GM19328 (cell line): ENCODE results near the gene OPCML.

Source experiments
- ATAC-seq: cut with Tn5 transposase; IDR thresholded peaks from one replicate; pipeline ENCODE4 v1.9.1; 2021; ENCODE audit warnings: mild to moderate bottlenecking, moderate library complexity; ENCODE audit not compliant: unreplicated experiment

OPCML gene

DNA sequence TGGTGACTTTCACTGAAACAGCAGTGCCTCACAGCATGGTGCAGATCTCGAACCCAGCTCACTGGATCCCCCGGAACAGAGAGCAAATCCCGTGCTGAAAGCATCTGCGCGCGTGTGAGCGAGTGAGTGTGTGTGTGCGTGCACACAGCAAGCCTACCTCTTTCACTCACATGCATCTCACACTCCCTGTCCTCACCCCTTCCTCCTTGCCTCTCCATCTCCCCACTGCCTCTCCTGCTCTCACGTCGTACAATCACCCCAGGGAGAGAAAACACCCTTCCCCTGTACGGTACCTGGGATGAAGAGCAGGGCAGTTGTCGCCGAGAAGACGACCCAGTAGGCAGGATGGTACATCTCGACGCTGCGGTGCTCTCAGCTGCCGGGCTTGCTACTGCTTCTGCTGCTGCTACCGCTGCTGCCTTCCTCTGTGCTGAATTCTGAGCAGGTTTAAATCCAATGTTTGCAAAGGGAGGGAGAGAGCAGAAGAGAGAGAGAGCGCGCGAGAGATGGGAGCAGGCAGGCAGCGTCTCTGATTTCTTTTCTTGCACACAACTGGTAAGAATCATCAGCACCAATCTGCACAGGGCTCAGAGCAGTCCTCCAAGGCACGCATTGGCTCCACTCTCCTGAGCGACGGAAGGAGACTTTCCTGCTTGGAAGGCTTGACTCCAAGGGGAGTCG, at the start of gene OPCML:
Gene OPCML (minus strand): TSS at position 531 of the 681 bp plus-strand sequence.
- no peak for ATAC-seq

DNA sequence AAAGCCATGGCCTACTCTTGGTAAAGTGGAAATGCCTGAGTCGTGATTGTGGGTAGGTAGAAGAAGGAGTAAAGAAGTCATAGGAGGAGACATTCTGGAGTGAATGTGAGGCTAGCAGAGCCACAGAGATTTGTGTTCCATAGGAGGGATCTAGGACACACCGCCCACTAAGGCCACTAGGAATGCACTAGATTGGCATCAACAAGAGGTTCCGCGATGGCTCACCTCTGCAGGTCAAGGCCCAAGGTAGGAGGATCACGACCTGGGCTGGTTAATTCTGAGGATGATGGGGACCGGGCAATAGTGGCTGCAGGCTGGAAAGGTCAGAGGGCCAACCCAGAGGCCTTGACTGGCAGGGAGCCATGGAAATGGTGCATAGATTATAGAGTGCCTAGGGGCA, 48.8 kb upstream of the OPCML start:
- ATAC-seq, result no peak

DNA sequence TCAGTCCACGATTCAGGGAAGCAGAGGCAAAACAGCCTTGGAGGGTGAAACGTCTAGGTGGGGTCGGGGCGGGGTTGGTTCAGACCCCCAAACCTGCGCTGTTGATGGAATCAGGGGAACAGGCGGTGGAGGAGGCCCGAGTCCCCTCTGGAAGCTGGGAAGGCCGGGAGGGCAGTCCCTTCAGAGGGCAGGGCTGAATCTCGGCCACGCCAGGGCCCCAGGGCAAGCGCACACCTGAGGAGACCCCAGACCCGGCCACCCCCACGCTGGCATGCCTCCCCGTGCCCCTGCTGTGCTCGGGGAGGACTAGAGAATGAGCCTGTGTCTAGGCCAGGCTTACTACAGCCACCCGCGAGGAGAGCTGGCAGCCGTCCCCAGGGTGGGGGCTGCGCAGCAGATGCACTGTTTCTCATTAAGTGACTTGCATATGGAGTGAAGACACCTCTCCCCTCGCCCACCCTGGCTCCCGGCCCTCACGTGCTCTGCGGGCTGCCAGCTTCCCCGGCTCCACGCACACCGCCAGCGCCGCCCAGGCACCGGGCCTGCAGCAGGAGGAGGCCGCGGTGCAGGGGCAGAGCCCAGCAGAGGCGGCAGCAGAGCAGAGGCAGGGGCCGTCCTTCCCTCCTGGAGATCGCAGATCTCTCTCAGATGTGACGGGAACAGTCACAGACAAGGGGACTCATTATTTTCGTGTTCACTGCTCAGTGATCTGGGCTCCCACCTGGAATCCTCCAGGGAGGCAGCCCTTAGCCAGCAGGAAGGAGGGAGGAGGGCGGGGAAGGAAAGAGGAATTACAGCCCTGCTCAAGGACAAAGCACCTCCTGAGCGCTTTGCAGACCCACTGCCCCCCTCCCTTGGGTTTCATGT, 47.1 kb upstream of the OPCML start:
- ATAC-seq, result no peak

DNA sequence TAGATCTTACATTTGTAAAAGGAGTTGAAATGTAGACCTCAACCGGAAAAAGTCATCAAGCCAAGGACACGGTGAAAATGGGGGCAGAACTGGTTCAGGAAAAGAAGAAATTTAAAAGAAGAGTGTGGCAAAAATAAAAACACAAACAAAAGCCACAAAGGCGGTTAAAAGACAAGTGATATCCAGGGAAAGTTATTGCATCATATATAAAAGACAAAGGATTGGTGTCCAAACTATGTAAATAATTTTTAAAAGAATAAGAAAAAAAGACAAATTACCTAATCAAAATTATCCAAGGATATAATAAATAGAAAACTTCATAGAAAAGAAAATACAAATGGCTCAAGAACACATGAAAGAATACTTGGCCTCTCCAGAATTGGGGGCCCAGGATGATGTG, 45.1 kb upstream of the OPCML start:
- ATAC-seq, result no peak

DNA sequence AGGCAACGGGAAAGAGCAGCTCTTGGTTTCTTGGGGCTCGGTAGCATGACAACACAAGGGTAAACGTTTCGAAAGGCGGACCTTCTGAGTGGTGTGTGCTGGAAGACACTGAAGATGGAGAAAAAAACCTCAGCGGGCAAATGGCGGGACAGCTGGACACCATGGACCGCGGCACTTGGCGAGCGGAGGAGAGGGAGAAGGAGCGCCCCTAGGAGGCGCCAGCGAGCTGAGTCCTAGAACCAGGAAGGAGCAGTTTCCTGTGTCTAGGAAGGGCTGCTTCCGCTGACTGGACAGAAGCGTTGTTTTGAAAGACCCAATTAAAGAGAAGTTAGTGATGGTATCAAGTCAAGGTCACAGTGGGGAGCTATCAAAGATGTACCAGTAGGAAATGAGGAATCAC, 44.0 kb upstream of the OPCML start:
- ATAC-seq, result no peak

DNA sequence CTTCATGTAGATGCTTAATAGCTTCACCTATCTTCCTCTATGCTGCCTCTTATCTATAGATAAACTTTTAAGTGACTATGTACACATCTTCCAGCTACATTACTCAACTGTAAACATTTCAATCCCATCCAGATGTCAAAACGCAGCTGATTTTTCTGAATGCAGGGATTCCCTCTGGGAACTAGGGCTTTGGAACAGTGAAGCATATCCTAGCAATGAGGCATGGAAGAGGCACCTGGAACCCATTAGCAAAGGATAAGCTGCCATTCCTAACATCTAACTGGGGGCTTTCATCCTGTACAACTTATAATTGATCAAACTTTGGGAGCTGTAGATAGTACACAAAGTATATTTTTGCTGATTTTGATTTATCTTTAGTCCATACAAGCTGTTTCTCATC, 40.8 kb upstream of the OPCML start:
- ATAC-seq, result no peak

DNA sequence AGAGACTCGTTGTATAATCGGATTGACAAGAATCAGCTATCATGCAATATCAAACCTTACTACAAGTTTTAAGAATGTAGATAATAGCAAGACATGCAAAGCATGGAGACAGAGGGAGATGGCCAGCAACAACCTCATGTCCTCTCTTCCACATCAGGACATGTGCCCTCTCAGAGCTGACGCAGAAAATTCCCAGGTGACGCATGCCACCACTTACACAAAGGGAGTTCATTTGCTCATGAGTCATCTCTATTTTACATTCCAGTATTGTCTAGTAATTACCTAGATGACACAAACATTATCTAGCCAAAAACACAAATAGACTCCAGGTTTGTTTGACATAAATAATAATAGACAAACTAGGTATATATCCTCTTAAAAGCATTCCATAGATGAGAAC, 38.1 kb upstream of the OPCML start:
- no peak for ATAC-seq

DNA sequence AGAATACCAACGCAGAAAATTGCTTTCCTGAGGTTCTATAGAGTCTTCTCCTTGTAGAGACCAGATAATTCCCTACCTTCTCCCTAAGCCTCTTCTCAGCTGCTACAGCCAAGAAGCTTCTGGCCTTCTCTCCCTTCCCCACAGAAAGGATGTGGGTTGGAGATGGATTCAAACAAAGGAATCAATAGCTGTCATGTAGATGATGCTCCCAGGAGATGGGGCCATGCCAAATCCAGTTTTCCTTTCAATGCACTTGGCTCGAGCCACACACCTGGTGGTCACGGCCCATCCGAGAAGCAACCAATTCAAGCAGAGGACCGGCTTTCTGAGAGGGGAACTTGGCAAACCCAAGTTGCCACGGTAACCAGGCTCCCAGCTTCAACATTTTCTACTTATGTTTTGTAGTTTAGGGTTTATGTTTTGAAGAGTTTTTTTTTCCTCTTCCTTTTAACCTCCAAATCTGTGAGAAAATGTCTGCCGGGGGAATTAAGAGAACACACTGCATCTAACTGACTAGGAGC, 31.3 kb upstream of the OPCML start:
- no peak for ATAC-seq

DNA sequence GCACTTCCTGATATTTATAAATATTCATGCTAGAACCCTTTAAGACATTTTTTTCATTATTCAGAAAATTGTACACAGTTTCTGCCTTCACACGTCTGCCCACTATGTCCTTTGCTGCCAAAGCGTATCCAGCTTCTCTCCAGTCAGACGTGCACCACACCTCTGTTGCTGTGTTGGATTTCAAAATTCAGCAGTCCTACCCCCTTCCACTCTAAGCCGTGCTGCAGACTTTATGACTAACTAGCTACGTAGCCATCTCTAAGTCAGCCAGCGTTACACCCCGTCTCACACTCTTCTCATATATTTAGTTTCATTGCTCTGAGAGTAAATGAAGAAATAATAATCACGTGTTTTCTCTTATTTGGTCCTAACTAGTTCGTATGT, 28.2 kb upstream of the OPCML start:
- ATAC-seq, result no peak

DNA sequence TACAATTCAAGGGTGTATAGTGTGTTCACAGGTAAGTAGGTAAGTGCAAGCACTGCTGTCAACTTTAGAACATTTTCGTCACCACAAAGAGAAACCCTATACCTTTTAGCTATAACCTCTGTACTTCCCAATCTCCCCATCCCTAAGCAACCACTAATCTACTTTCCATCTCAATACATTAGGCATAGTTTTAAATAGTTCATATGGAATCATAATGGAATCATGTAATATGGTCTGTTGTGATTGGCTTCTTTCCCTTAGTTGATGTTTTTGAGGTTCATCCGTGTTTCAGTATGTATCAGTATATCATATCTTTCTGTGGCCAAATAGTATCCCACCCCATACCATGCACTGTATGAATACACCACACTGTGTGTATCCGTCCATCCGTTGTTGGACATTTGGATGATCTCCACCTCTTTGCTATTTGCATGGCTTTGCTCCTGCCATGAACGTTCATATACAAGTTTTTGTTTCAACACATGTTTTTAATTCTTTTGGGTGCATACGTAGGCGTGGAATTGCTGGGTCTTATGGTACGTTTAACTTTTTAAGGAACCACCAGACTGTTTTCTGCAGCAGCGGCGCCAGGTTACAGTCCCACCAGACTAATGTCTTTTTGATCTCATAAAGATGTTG, 27.7 kb upstream of the OPCML start:
- ATAC-seq, result no peak

DNA sequence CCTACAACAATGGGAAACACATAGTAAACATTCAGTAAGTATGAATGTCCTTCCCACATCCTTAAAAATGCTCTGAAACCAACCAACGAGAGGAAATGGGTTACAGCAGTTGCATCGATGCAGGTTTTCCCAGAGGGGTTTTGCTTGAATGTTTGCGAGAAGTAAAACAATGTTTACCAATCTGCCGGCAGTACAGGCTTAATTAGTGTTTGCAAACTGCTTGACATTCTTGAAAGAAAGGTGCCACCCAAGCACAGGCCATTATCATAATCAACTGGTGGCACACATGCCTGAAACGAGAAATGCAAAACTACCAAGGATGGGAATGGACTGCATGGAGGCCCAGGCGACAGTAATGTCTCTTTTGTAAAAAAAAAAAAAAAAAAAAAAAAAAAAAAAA, 27.1 kb upstream of the OPCML start:
- no peak for ATAC-seq

DNA sequence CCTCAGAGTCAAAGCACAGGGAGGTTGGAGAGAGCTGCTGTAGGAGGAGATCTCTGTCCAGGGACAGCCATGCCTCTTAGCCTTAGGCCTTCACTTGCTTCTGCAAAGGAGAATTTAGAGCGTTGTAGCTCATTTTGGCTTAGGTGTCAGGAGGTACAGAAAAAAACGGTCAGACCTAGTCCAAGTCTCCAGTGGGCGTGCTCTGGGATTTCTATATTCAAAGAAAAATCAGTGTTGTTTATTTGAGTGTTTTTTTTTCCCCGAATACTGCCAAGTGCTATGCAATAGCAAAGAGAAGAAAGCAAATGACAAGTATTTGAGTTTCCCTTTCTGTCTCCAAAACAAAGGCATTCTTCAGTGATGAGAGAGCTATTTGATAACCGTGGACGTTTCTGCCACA, 22.7 kb upstream of the OPCML start:
- no peak for ATAC-seq

DNA sequence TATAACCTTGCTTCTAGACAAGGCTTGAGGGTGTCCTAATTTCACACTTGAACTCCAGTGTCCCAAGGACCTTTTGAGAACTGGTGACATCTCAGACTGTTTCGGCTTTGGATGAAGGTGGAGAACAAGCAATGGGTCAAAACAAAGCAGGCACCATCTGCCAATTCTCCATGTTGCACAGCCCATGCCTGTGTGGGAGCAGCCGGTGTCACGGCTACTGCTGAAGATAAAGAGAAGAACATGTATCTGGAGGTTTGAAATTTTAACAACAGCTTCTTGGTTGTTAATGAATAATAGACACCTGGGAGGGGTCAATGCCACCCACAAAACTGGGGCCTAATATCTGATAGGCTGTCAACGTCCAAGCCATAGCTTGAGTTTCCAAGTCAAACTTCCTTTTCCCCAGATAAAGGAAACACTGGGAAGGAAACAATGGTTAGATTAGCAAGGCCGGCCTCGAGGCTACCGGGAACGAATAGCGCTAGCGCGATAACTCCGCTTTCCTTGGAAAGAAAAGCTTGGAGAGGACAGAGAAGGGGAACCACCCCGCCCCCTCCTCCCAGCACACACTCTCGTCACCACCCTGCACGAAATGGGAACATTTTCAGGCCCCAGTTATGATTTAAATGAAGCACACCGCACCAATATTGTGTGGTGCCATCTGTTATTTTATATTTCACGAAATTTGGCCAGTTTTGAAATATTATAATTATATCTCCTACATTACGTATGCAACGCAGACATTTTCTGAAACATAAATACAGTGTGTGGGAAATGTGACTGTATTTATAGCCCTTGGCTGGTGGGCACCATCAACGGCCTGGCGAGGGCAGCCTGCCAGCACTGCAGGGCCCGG, 21.8 kb upstream of the OPCML start:
- ATAC-seq, result no peak

DNA sequence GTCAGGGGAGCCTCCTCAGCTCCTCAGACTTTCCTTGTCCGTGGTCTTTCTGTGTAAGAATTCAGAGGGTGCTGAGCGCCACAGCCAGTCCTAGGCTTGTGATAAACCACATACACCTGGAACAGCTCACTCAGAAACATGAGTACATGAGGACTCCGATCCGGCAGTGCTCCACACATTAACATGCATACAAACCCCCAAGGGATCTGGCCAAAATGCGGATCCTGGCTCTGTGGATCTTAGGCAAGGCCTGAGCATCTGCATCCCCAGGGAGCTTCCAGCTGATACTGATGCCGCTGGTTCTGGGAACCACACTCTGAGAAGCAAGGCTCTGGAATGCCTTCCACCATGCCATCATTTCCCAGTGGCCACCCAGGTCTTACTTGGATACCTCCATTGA, 20.6 kb upstream of the OPCML start:
- ATAC-seq, result no peak

DNA sequence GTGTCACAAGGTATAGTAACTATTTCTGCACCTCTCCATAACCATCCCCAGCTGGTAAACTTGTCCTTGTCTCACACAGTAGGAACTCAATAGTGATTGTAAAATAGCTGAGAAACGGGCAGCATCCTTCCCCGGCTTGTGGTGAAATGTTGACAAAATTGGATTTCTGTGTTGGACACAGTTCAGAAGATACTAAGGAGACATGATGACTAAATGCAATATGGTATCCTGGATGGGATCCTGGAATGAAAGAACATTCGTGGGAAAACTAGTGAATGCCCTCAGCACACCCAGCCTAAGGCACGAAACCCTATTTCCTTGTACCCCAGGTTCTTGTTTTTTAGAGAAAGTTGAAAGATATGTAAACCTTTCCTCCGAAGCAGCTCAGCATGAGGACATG, 18.8 kb upstream of the OPCML start:
- ATAC-seq, result no peak

DNA sequence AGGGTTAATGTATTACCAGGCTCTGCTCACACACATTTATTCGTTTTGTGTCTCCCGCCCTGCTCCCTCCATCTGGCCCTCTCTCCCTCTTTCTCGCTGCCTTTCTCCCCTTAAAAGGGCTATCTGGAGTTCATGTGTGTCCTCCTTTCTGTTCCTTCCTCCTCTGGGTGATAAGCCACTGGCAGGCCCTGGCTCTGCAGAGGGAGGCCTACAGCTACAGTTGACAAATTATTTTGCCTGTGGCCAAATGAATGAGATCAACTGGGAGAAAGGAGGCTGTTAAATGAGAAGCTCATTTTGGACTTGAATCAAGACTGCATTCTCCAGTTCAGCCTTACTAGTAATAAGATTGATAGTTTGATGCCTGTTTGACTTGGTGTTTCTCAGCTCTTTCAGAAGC, 17.5 kb upstream of the OPCML start:
- no peak for ATAC-seq

DNA sequence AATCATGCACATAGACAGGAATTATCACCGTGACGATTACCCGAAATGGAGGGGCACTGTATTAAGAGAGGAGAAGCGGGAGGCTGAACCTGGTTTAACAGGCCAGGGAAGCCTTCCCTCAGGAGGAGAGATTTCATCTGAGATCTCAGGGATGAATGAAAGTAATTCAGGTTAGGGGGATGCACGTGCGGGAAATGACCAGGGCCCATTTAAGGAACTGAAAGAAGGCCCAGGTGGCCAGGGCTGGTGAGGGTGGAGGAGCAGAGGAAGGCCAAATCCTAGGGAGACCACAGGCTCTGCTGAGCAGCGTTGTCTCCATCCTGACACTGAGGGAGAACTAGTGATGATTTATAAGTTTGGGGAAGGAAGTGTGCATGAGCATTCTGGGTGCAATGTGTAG, 16.3 kb upstream of the OPCML start:
- ATAC-seq, result no peak

DNA sequence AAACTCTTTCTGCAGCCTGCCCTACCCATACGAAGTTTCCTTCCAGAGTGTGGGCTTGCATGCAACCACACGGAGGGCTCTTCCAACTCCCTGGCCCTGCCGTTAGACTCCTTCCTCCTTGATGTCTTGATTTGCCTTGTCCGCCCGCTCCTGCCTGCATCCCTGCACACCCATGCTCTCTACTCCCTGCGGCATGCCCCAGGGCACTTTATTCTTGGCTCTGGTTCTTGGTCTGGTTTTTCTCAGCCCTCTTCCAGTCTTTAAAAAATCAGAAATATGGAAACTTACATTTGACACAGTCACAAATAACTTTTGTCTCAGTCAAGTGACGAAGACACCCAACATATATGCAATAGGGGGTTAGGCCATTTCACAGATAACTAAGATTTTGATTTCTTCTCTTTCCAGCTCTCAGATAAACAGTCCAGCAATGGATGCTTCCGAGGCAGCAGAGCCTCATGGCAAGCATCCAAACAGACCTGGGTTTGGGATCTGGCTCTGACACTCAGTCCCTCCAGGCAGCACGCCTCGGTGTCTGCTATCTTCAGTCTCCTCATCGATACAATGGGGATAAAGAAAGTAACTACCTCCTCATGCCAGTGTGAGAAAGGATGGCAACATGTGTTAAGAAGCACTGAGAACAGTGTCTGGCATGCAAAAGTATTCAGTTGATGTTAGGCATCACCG, 15.7 kb upstream of the OPCML start:
- ATAC-seq, result no peak

DNA sequence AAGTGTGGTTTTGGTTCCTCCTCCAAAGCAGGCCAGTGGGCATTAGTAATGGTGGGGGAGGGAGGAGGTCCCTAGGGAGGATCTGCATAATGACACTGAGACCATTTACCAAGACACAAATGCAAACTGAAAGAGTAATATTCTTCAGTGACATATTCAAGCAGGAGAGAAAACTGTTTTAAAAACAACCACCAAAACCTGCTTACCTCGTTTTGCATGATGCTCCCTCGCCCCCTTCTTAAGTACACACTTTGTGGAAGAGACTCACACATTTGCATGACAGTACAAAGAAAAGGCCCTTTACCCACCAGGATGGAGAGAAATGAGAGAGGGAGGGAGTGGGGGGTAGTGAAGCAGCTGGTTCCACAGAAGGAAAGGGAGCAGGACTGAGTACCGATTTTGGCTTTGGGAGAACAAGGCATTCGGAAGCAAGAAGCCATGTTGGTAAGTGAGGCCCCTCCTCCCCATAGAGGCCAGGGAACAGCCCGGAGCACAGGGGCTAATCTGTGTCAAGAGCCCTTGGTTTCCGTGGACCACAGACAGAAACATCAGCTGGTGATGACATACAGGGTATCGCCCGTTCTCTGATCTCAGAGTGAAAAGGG, 13.0 kb upstream of the OPCML start:
- ATAC-seq, result no peak

DNA sequence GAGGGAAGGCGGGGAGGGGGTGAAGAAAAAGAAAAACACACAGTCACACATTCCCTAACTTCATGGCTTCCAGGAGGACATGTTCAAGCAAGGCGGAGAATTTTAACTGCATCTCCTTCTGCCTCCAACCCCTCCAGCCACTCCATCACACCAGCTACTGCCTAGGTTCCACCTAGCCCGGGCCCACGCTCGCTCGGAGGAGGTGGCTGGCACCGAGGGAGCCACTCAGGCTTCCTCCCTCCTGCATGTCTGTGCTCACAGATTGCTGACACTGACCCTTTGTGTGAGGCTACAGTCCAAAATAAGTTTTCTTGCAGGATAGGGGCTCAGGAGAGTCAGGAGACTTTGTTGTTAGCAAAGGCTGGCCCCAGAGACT, 9.4 kb upstream of the OPCML start:
- ATAC-seq, result no peak
